GM19467 (cell line): ENCODE measurements around the gene CDC6.

Experiments
- ATAC-seq: cut with Tn5 transposase; IDR thresholded peaks from one replicate; pipeline ENCODE4 v1.9.1; 2021; ENCODE audit warnings: mild to moderate bottlenecking, moderate library complexity; ENCODE audit not compliant: unreplicated experiment

The CDC6 gene

DNA sequence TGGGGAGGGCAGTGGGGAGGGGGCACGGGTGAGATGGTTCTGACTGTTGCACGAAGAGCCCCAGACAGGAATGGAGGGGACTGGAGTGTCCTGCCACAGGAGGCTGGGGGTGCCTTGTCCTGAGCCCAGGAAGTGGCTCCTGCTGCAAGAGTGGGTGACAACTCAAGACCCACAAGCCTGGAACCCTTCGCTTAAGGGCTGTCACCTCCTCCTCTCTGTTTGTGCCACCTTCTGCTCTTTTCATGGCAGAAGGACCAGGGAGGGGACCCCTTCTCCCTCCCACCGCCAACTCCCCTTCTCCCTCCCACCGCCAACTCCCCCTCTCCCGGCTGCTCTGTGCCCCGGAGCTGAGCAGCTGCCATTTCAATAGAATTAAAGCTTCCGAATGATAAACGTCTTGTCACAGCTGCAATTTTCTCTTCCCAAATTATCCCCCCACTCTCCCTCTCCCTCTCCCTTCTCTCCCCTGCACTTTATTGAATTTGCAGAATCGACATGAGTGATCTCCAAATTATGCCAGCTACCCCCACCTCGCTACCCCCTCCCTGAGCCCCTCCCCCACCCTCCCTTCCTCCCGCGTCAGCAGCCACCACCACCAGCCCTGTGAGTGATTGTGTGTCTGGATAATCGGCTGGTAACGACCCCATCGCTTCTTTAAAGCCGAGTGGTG is 63.1 kb downstream of the CDC6 start:
- no peak for ATAC-seq

DNA sequence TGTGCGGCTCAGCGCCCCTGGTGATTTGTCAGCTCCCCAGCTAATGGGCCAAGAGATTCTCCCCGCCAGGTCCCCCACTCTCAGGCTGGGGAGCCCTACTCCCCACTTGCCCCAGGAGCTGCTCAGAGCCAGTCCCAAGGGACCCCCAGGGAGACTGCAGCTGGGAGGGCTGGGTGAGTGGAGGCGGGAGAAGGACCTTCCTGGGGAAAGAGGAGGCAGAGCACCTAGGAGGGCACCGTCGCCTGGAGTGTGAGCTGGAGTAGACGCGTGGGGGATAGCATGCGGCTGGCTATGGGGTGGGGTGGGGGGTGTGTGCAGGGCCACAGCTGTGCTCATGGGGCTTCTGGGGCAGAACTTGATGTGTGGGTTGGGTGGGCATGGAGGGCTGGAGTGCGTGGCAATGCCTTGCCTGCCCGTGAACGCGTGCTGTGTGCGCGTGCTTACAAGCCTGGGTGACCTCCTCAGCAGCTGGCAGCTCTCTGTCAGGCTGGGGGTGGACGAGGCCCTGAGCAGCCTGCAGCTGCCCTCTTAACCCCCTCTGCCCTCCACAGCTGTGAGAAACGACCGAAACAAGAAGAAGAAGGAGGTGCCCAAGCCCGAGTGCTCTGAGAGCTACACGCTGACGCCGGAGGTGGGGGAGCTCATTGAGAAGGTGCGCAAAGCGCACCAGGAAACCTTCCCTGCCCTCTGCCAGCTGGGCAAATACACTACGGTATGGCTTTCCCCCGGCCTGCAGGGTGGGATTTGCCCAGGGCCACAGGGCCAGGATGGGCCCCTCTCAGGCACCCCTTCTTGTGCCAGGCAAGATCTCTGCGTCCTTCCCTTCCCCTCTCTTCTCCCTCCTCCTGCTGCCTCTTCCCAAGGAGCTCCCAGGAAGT is 63.9 kb downstream of the CDC6 start:
- ATAC-seq = no peak

DNA sequence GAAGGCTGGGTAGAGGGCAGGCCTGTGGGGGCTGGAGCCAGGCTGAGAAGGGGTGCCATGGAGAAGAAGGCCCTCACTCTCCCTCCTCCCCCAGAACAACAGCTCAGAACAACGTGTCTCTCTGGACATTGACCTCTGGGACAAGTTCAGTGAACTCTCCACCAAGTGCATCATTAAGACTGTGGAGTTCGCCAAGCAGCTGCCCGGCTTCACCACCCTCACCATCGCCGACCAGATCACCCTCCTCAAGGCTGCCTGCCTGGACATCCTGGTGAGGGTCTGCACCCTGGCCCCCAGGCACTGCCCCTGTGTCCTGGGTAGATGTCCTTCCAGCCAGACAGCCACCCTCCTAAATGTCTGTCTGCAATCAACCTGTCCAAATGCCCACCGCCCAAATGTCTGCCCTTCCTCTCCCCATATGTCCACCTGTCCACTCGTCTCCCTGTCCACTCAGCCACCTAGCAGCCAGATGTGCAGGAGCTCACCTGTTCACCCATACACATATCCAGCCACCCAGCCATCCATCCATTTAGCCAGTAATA is 64.6 kb downstream of the CDC6 start:
- ATAC-seq = no peak

DNA sequence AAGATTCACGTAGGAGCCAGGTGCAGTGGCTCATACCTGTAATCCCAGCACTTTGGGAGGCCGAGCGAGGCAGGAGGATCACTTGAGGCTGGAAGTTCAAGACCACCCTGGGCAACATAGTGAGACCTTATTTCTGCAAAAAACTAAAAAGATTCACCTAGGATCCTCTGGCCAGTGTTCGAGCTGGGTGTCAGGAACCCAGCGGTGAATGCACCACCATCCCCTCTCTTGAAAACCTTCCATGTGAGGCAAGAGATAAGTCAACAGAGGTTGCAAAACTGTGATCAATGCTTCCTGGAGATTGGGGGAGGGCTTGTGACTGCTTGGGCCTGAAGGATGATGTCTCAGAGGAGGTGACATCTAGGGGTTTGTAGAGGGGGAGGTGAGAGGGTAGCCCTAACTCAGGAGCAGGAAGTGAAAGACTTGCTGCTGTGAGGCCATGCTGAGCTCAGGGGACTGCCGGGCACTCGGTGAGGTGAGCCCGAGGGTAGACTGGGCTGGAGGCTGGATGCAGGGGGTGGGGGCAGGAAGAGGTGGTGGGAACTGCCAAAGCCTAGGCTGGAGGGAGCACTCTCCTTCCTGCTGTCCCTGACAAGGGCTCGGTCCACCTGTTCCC is 65.2 kb downstream of the CDC6 start:
- no peak for ATAC-seq
